Pancreas (tissue), 10 donors: ENCODE measurements around the gene PTPRM. TPM values are rescaled to one million over a fixed set of nuclear protein-coding genes. Genes with fewer than 3 reads are reported as not detected.

ENCODE experiments used
- ATAC-seq, 4 donors: fragments of 200-7000 bp; cut with Tn5 transposase; one replicate each; pipeline versions ENCODE4 v1.8.0 to v1.9.1; 2020; ENCODE audit warnings: mild to moderate bottlenecking in 4 of 4, moderate library complexity in 4 of 4
- DNase-seq, 6 donors: peaks; one replicate each; pipeline ENCODE4 v3.0.0-alpha.2; 2020
- FAIRE-seq: peaks from 2 replicates; lab custom pipeline; 2012; peaks lifted over from hg19 to GRCh38; lab: Jason Lieb, UNC
- H3K27ac ChIP-seq, 4 donors: fragments of 200-600 bp; sonication (generic); 1 replicate in 3 of 4; 2 replicates in 1 of 4; pipeline versions ENCODE4 v1.5.0 to v1.8.0; 2020
- H3K27me3 ChIP-seq, 4 donors: fragments of 200-600 bp; one replicate each; pipeline ENCODE4 v1.8.0; 2021
- H3K36me3 ChIP-seq, 3 donors: fragments of 200-600 bp; sonication (generic) in 1 of 3; one replicate each; pipeline versions ENCODE4 v1.5.0 to v1.8.0; 2020 to 2021
- H3K4me1 ChIP-seq, 3 donors: fragments of 200-600 bp; one replicate each; pipeline ENCODE4 v1.8.0; 2021
- H3K4me3 ChIP-seq, 4 donors: fragments of 200-600 bp; sonication (generic) in 2 of 4; one replicate each; pipeline versions ENCODE4 v1.5.0 to v1.8.0; 2020 to 2021
- H3K9me3 ChIP-seq, 4 donors: fragments of 200-600 bp; one replicate each; pipeline ENCODE4 v1.8.0; 2021
- WGBS, 2 donors: extraction: QIAGEN DNeasy Blood & Tissue Kit; methylation state at CpG; one replicate each; pipeline ENCODE4 v1.1.7; 2013; 5-methylcytosine and 5-hydroxymethylcytosine counted together
- intact Hi-C, 3 donors: fragments of 100-400 bp; cut with DNase I; formaldehyde crosslinking; loops; one replicate each; pipeline versions ENCODE4 v1.11.1 to v1.14.2; 2022
- polyA plus RNA-seq, 2 donors: library from polyadenylated mRNA; stranded (reverse); fragments of 200-250 nt; gene quantifications; one replicate each; pipeline ENCODE4 v1.2.3, GENCODE V29; 2013
- total RNA-seq, 6 donors: library from RNA; stranded (reverse); fragmentation: NEBNext Ultra II Directional in 4 of 6; extraction: Animal tissue kit (Norgen Biotek cat#: 25700) in 4 of 6; gene quantifications; one replicate each; pipeline versions ENCODE4 v1.2.1 to v1.2.4, GENCODE V29; 2021 to 2023
- TF ChIP-seq, protein P1 (sequence below), 4 donors: fragments of 200-600 bp; sonication (generic) in 3 of 4; IDR thresholded peaks; one replicate each; pipeline versions ENCODE4 v1.5.0 to v1.8.0; 2021; ENCODE audit warnings: antibody characterized with exemption in 4 of 4
- donor health status: healthy with polysubstance abuse.
- donor health status: DM: no; HTN: no; CAD: no; lungs with moderate emphysema.
- donor health status: DM: no; HTN: no; CAD: no.
- donor health status: control.
- donor health status: control.
- donor health status: Bipolar disorder and iron deficiency.
- donor health status: DM: yes; HTN: yes; CAD: no.
- donor health status: DM: no; HTN: no; CAD: no.
- donor health status: DM: no; HTN: no; CAD: no.
- donor health status: DM: yes; HTN: yes; CAD: no.

PTPRM gene
- total and polyA plus RNA-seq, 8 donors = 14.5 to 50.7 (median 19.7) TPM

DNA sequence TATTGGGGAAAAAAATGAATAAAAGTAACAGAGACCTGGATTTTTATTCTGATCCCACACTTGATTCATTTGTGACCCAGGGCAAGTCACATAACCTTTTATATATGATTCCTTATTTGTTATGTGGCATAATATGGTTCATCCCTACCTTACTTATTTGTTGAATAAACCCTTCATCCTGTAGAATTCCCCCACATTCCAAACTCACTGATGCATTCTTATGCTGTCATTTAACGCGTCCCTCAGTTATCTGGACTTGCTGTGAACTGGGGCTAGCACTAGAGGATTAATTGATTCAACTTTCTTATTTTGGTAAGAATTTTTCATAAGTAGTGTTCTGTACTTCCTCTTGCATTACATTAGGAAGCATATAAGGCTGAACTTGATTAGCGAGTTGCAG lies 657.5 kb downstream of the PTPRM start:
- Histone ChIP-seq H3K27me3 (no peaks in the 10 kb centered on the region), H3K4me1 (no peaks in the 10 kb centered on the region), H3K36me3 (no peaks in the 10 kb centered on the region), H3K4me3 (no peak overlapping the region), H3K27ac (no peak overlapping the region), H3K9me3 (no peaks in the 10 kb centered on the region)
- intact Hi-C loops = no loop called here
- DNase-seq = no peak
- no peak for FAIRE-seq
- no peak for ATAC-seq
- TF ChIP-seq, protein P1, sequence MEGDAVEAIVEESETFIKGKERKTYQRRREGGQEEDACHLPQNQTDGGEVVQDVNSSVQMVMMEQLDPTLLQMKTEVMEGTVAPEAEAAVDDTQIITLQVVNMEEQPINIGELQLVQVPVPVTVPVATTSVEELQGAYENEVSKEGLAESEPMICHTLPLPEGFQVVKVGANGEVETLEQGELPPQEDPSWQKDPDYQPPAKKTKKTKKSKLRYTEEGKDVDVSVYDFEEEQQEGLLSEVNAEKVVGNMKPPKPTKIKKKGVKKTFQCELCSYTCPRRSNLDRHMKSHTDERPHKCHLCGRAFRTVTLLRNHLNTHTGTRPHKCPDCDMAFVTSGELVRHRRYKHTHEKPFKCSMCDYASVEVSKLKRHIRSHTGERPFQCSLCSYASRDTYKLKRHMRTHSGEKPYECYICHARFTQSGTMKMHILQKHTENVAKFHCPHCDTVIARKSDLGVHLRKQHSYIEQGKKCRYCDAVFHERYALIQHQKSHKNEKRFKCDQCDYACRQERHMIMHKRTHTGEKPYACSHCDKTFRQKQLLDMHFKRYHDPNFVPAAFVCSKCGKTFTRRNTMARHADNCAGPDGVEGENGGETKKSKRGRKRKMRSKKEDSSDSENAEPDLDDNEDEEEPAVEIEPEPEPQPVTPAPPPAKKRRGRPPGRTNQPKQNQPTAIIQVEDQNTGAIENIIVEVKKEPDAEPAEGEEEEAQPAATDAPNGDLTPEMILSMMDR (IDR thresholded peaks at IDR 0.05) = no peak
- WGBS, 2 donors = 97 to 98% methylated on average over 3 of the region's 3 CpGs

DNA sequence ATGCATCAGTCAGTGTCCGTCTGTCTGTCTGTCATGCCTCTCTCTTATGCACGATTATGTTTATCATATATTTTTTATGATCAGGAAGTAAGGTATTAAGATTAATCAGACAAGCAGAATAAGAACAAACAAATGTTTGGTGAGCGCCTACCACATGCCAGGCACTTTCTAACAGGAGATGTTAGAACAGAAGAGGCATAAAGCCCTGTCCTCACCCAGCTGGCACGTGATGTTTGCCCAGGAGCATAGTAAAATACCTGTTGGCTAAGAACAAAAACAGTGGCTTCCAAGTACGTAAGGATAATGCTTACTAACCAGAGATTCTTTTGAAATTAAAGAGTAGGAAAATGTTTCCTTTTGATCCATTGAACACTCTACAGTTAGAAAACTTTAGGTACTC lies 661.9 kb downstream of the PTPRM start:
- no peak for DNase-seq
- no peak for ATAC-seq
- no peaks in the 10 kb centered on the region for H3K9me3 ChIP-seq
- no peaks in the 10 kb centered on the region for H3K36me3 ChIP-seq
- no peaks in the 10 kb centered on the region for H3K4me1 ChIP-seq
- intact Hi-C loops = no loop called here
- TF ChIP-seq, protein P1 (IDR thresholded peaks at IDR 0.05) = no peak
- H3K4me3 ChIP-seq = no peak overlapping the region
- no peaks in the 10 kb centered on the region for H3K27me3 ChIP-seq
- FAIRE-seq = no peak
- 75 to 81% methylated on average over 5 of the region's 5 CpGs for WGBS, 2 donors
- H3K27ac ChIP-seq = no peak overlapping the region

DNA sequence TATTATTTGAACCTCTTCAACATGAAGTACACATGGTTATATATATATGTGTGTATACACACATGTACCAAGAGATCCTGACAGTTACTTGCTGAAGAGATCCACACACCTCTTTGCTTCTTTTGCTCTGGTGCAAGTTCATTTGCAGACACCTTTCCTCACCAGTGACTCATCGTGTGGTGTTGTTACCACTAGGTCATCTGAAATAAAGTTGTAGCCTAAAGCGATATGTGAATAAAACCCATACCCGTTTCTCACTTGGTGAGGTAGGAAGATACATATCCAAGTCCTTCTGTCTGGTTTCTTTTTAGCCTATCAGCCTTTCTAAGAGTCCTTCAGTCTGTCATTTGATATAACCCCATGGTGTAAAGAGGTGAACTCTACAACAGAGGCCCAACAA lies 662.7 kb downstream of the PTPRM start:
- no peak for FAIRE-seq
- no peaks in the 10 kb centered on the region for H3K36me3 ChIP-seq
- H3K9me3 ChIP-seq = no peaks in the 10 kb centered on the region
- H3K27ac ChIP-seq = no peak overlapping the region
- TF ChIP-seq, protein P1 (IDR thresholded peaks at IDR 0.05) = no peak
- ATAC-seq = no peak
- no peaks in the 10 kb centered on the region for H3K27me3 ChIP-seq
- DNase-seq = no peak
- intact Hi-C loops = no loop called here
- no peak overlapping the region for H3K4me3 ChIP-seq
- no peaks in the 10 kb centered on the region for H3K4me1 ChIP-seq
- 96 to 98% methylated on average over 3 of the region's 3 CpGs for WGBS, 2 donors

DNA sequence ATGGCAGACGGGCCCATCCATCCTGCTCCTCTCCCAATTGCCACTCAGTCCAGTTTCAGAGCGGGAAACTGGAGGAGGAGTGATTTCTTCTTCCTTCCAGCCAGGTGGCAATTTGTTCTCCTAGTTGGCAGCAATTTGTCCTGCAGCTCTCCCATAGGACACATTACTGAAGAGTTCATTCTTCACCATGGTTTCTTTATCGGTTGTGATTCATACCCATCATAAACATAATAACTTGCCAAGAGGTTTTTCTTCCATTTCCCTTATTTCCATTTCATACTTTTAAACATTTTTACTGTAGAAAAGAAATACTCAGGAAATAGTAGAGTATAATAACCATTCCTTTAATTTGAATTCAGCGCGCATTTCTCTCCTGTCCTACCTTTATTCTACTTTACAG lies 664.2 kb downstream of the PTPRM start:
- Histone ChIP-seq H3K27ac (no peak overlapping the region), H3K9me3 (no peaks in the 10 kb centered on the region), H3K4me1 (no peaks in the 10 kb centered on the region), H3K4me3 (no peak overlapping the region), H3K27me3 (no peaks in the 10 kb centered on the region), H3K36me3 (no peaks in the 10 kb centered on the region)
- ATAC-seq = no peak
- no peak for FAIRE-seq
- intact Hi-C loops = no loop called here
- DNase-seq = no peak
- TF ChIP-seq, protein P1 (IDR thresholded peaks at IDR 0.05) = no peak
- WGBS, 2 donors = 85 to 94% methylated on average over 5 of the region's 5 CpGs

DNA sequence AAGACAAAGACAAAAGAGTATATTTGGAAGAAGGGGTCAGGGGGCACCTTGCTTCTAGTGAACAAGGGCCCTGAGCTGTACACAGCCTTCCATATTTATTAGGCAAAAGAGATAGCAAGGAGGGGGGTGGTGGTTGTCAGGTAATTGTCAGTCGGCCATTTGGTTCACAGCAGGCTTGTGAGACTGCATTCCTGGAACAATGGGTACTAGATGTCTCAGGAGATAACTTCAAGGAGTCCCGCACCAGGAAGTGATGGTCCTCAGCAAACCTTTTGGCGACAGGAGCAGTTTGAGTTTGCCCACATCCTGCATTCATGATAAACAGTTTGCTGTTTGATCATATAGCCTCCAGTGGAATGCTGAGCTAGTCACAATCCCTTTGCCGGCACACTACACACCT lies 665.7 kb downstream of the PTPRM start:
- TF ChIP-seq, protein P1 (IDR thresholded peaks at IDR 0.05) = no peak
- H3K9me3 ChIP-seq = no peaks in the 10 kb centered on the region
- H3K36me3 ChIP-seq = no peaks in the 10 kb centered on the region
- H3K4me3 ChIP-seq = no peak overlapping the region
- ATAC-seq (no peak), DNase-seq (no peak), FAIRE-seq (no peak)
- H3K27me3 ChIP-seq = no peaks in the 10 kb centered on the region
- intact Hi-C loops = no loop called here
- no peaks in the 10 kb centered on the region for H3K4me1 ChIP-seq
- H3K27ac ChIP-seq = no peak overlapping the region
- WGBS, 2 donors = 87 to 90% methylated on average over 4 of the region's 4 CpGs
